Mesothelial cell of epicardium (in vitro differentiated cells): ENCODE results near the gene HID1. TPM values are rescaled to one million over a fixed set of nuclear protein-coding genes. Genes with fewer than 3 reads are reported as not detected.

Source experiments
- DNase-seq, 2 experiments: peaks; one replicate each; pipeline ENCODE4 v3.0.0; 2021; ENCODE audit warnings: low spot score in 2 of 2; ENCODE audit not compliant: unreplicated experiment in 2 of 2
- H3K27ac Mint-ChIP-seq: 2 replicates; pipeline ENCODE4 v1.8.0; 2021; ENCODE audit warnings: mixed read lengths
- H3K27me3 Mint-ChIP-seq: 2 replicates; pipeline ENCODE4 v1.8.0; 2021; ENCODE audit warnings: low read depth, mixed read lengths
- H3K36me3 Mint-ChIP-seq: 2 replicates; pipeline ENCODE4 v1.8.0; 2021; ENCODE audit warnings: mixed read lengths
- H3K4me1 Mint-ChIP-seq: 2 replicates; pipeline ENCODE4 v1.8.0; 2021; ENCODE audit warnings: mixed read lengths
- H3K4me3 Mint-ChIP-seq: 2 replicates; pipeline ENCODE4 v1.8.0; 2021; ENCODE audit warnings: mild to moderate bottlenecking, moderate library complexity, mixed read lengths
- H3K9me3 Mint-ChIP-seq: 2 replicates; pipeline ENCODE4 v1.8.0; 2021; ENCODE audit warnings: mixed read lengths
- CTCF ChIP-seq: fragments of 200-600 bp; sonication (generic); IDR thresholded peaks from one replicate; pipeline ENCODE4 v1.5.0; 2021; ENCODE audit warnings: antibody characterized with exemption; ENCODE audit not compliant: unreplicated experiment
- total RNA-seq: library from RNA; stranded (reverse); gene quantifications from 3 replicates; pipeline ENCODE4 v1.2.1, GENCODE V29; 2021

HID1 gene
- total RNA-seq, 1 donor from 2014 or later: 50.7 TPM

DNA sequence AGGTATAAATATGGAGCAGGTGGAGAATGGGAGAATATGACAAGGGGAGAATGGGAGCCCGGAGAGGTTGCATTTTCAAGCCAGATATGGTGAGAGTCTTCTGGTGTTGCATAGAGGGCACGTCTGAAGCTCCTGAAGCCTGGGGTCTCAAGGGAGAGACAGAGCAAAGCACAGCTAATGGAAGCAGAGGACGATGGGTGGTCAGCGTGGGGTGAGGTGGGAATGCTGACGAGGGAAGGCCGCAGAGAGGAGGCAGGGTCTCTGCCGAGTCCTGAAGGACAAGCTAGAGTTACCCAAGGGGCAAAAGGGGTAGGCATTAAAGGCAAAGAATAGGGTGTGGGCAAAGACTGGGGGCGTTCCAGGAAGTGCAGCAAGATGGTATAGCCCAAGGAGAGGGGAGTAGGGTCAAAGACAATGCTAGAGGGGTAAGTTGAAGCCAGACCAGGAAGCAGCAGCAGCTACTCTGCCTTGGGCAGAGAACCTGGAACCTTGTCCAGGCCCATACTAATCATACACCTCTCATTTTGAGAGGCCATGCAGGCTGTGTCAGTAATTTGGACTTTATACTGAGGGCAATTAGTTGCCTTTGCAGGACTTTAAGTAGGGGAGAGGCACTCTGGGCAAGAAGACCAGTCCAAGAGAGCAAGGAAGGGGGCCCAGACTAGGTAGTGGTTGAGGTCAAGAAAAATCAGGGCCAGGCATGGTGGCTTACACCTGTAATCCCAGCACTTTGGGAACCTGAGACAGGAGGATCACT lies 34.2 kb downstream of the HID1 start:
- no peaks in the 10 kb centered on the region for H3K36me3 Mint-ChIP-seq
- H3K4me3 Mint-ChIP-seq: no peak overlapping the region
- H3K9me3 Mint-ChIP-seq: no peaks in the 10 kb centered on the region
- H3K4me1 Mint-ChIP-seq: peaks cover 2% of the 10 kb centered on the region
- H3K27ac Mint-ChIP-seq: no peak overlapping the region
- no peak for TF ChIP-seq CTCF
- DNase-seq: no peak
- H3K27me3 Mint-ChIP-seq: peaks cover 88% of the 10 kb centered on the region

- Mint-ChIP-seq H3K27me3 (peaks cover 88% of the 10 kb centered on the region), H3K4me3 (no peak overlapping the region), H3K27ac (no peak overlapping the region)
Observed at GRCh38 chr17:74937064-74938051, 35.2 kb downstream of the HID1 start.

GRCh38 chr17:74936470-74936799 lies 36.1 kb downstream of the HID1 start:
- no peak overlapping the region for H3K4me3 Mint-ChIP-seq
- H3K4me1 Mint-ChIP-seq: peaks cover 2% of the 10 kb centered on the region
- H3K9me3 Mint-ChIP-seq: no peaks in the 10 kb centered on the region
- peaks cover 89% of the 10 kb centered on the region for H3K27me3 Mint-ChIP-seq
- DNase-seq: no peak
- H3K36me3 Mint-ChIP-seq: no peaks in the 10 kb centered on the region
- H3K27ac Mint-ChIP-seq: no peak overlapping the region
- TF ChIP-seq CTCF: no peak

More at GRCh38 chr17:74937064-74938051, 35.2 kb downstream of the HID1 start:
- Mint-ChIP-seq H3K4me1 (peaks cover 2% of the 10 kb centered on the region), H3K36me3 (no peaks in the 10 kb centered on the region), H3K9me3 (no peaks in the 10 kb centered on the region)
- no peak for TF ChIP-seq CTCF
- DNase-seq: no peak

GRCh38 chr17:74935585-74936469 lies 36.7 kb downstream of the HID1 start, which contains the start of gene OTOP3:
Gene OTOP3 (plus strand): TSS chr17:74935898. CDS start chr17:74935922, 24 bp downstream.
- TF ChIP-seq CTCF: no peak
- DNase-seq: no peak
- no peaks in the 10 kb centered on the region for H3K9me3 Mint-ChIP-seq
- peaks cover 92% of the 10 kb centered on the region for H3K27me3 Mint-ChIP-seq
- H3K4me1 Mint-ChIP-seq: peaks cover 2% of the 10 kb centered on the region
- no peak within 1 kb of the TSS for H3K27ac Mint-ChIP-seq
- no peaks in the 10 kb centered on the region for H3K36me3 Mint-ChIP-seq
- H3K4me3 Mint-ChIP-seq: peak within 1 kb of the TSS; percentile 24

DNA sequence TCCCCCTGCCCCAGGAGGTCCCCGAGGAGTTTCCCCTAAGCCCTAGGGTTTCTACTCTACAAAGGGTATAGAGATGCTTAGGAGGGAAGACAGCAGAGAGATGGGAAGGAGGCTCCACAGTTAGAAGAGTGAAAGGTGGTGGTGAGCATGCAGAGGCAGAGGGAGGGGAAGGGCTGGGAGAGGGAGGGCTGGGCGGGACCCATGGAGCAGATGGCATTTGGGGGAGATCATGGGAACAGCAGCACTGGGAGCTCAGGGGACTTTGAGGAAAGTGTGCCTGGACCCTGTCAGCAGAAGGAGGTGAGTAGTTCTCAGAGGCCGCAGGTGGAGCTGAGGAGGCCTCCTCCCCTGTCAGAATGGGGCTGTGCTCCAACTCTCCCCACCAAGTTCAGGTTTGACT lies 37.5 kb downstream of the HID1 start:
- Mint-ChIP-seq H3K27me3 (peaks cover 93% of the 10 kb centered on the region), H3K4me3 (no peak overlapping the region), H3K9me3 (no peaks in the 10 kb centered on the region), H3K27ac (no peak overlapping the region), H3K4me1 (peaks cover 2% of the 10 kb centered on the region), H3K36me3 (no peaks in the 10 kb centered on the region)
- TF ChIP-seq CTCF: no peak
- DNase-seq: no peak
